NCI-H1417 treated with DMSO at 0.1 percent for 48 hours (cell line): ENCODE data around the gene ANKHD1.

Source experiments
- DNase-seq: peaks from one replicate; lab custom pipeline; 2025; lab: John Stamatoyannopoulos, UW

Gene ANKHD1, protein sequence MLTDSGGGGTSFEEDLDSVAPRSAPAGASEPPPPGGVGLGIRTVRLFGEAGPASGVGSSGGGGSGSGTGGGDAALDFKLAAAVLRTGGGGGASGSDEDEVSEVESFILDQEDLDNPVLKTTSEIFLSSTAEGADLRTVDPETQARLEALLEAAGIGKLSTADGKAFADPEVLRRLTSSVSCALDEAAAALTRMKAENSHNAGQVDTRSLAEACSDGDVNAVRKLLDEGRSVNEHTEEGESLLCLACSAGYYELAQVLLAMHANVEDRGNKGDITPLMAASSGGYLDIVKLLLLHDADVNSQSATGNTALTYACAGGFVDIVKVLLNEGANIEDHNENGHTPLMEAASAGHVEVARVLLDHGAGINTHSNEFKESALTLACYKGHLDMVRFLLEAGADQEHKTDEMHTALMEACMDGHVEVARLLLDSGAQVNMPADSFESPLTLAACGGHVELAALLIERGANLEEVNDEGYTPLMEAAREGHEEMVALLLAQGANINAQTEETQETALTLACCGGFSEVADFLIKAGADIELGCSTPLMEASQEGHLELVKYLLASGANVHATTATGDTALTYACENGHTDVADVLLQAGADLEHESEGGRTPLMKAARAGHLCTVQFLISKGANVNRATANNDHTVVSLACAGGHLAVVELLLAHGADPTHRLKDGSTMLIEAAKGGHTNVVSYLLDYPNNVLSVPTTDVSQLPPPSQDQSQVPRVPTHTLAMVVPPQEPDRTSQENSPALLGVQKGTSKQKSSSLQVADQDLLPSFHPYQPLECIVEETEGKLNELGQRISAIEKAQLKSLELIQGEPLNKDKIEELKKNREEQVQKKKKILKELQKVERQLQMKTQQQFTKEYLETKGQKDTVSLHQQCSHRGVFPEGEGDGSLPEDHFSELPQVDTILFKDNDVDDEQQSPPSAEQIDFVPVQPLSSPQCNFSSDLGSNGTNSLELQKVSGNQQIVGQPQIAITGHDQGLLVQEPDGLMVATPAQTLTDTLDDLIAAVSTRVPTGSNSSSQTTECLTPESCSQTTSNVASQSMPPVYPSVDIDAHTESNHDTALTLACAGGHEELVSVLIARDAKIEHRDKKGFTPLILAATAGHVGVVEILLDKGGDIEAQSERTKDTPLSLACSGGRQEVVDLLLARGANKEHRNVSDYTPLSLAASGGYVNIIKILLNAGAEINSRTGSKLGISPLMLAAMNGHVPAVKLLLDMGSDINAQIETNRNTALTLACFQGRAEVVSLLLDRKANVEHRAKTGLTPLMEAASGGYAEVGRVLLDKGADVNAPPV (N-terminal part only)

DNA sequence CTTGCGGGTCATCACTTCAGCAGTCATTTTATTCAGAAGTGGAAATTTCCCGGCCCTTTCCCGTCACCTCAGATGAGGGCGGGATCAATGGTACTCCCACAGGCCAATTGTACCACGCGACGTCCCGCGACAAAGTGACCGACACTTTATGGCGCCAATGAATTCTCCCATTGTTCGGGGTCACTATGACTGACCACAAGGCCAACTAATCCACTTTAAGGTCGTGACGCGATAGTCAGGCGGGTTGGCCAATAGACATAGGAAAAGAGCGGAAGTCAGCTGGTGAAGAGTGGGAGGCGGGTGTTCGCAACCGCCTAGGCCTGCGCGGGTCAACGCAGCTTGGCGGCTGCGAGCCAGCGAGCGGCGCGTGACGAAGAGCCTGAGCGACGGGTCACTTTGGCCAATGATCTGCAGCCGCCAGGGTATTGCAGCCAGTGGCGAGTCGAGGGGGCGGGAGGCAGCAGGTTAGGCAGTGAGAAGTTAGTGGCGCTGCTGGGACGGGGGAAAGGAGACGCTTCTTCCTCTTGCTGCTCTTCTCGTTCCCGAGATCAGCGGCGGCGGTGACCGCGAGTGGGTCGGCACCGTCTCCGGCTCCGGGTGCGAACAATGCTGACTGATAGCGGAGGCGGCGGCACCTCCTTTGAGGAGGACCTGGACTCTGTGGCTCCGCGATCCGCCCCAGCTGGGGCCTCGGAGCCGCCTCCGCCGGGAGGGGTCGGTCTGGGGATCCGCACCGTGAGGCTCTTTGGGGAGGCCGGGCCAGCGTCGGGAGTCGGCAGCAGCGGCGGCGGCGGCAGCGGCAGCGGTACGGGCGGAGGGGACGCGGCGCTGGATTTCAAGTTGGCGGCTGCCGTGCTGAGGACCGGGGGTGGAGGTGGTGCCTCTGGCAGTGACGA lies at the start of gene ANKHD1:
Gene ANKHD1, plus strand, starts transcription at position 472 of the 896 bp plus-strand sequence. Its CDS starts 135 bp downstream, at position 607.
- peak; percentile 81 for DNase-seq

DNA sequence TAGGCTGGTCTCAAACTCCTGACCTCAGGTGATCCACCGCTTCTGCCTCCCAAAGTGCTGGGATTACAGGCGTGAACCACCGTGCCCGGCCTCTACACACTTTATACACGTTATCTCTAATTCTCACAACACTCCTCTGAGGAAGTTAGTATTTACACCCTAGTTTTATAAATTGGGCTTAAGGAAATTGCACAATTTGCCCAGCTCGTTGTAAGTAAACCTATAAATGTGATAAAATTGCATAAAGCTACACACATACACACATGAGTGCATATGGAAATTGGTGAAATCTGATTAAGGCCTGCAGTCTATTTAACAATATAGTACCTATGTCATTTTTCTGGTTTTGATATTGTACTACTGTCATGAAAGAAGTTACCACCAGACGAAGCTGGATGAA lies 46.1 kb upstream of the ANKHD1 start:
- DNase-seq, result no peak

DNA sequence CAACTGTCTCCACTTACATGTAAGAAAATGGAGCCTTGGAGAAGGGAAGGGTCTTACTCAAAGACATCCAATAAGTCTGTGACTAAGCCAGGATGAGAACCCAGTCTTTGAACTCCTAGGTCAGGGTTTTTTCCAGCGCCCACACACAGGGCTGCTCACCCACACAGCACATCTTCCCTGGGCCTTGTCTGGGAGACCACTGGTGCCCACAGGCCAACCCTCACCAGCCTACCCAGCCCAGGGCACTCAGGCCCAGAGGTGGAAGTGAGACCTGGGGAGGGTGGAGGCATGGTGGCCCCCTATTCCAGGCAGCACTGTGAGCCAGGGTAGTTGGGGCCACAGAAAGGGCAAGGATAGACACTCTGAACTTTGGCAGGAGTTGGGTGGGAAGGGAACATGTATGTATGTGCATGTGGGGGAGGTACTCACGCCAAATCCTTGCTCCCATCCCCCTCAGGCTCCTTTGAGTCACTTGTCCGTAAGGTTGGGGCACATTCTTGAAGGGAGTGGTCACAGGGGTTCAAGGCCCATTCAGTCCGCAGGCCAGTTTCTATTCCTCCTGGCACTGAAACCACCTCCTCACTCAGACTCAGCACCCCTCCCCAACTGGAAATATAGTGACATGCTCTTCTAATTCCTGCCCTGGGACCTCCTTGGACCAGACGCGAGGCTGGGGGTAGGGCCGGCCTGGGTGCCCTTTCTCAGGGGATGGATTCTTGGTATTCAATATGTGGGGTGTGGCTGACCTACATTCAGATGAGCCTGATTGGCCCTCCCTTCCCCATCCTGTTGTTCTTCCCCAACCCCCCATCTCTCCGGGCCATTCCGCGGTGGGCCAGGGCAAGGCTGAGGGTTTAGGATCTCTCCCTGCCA lies 44.5 kb upstream of the ANKHD1 start:
- DNase-seq, result no peak

DNA sequence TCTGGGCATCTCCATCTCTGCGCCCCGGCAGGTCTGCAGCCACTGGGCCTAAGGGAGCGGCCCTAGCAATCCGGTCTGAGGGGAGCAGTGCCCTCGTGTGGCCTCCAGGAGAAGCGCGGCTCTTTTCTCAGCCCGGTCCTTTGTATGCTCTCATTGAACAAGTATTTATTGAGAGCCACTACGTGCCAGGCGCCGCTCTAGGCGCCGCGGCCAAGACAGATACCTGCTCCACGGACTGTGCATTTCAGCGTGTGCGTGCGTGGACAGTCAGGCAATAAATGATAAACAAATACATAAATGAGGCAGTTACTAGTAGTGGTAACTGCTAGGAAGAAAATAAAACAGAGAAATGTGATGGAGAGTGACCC lies 43.9 kb upstream of the ANKHD1 start:
- DNase-seq, result peak; percentile 19

DNA sequence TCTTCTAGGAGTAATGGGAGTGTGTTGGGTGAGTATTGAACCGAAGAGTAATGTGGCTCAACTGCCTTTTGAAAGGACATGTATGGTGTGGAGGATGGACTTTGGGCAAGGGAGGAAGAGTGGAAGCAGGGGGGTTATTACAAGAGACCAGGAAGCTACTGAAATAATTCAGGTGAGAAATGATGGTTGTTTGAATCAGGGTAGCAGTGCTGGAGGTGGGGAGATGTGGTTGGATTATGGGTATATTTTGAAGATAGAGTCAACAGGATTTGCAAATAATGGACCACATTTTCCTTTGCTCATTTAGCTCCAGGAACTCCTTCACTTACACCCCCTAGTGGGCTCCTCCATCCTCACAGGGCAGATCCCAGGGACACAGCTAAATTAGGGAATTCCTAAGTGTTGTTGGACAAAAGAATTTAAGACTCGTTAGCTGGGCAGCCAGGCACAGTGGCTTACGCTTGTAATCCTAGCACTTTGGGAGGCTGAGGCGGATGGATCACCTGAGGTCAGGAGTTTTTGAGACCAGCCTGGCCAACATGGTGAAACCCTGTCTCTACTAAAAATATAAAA lies 42.8 kb upstream of the ANKHD1 start:
- DNase-seq, result no peak

DNA sequence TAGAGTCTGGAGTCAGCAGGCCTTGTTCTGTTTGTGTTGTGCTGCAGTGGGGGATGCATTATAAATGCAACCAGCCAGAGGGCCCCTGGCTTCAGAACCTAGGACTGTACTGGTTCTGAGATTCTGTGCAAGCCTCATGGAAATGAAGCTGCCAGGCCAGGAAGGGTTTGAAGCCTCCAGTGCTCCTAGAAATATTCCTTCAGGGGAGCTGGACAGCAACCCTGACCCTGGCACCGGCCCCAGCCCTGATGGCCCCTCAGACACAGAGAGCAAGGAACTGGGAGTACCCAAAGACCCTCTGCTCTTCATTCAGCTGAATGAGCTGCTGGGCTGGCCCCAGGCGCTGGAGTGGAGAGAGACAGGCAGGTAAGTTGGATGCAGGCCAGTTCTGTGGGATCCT lies 41.5 kb upstream of the ANKHD1 start, which contains the start of gene SLC4A9:
Gene SLC4A9, plus strand, starts transcription at position 94 of the 400 bp plus-strand sequence. Its CDS starts 43 bp downstream, at position 137.
- DNase-seq, result no peak

DNA sequence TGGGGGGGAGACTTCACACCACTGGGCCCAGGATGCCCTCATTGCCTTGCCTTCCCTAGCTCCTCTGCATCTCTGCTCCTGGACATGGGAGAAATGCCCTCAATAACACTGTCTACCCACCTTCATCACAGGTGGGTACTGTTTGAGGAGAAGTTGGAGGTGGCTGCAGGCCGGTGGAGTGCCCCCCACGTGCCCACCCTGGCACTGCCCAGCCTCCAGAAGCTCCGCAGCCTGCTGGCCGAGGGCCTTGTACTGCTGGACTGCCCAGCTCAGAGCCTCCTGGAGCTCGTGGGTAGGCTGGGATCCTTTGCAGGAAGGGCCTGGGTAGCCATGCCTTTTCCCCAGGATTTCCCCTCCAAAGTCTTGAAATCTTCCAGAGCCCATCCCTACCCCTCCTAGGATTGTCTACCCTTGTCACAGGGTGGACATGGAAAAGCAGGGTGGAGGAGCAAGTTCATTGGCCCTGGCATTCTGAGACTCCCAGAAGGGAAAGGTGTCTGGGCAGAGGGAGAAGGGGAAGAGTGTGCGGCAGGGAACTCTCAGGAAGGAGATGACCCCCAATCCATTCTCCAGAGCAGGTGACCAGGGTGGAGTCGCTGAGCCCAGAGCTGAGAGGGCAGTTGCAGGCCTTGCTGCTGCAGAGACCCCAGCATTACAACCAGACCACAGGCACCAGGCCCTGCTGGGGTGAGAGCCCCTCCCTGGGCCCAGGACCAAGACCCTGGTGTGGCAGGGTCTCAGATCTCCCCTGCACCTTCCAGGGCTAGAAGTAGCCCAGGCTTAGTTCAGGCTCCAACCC lies 40.8 kb upstream of the ANKHD1 start:
- no peak for DNase-seq

DNA sequence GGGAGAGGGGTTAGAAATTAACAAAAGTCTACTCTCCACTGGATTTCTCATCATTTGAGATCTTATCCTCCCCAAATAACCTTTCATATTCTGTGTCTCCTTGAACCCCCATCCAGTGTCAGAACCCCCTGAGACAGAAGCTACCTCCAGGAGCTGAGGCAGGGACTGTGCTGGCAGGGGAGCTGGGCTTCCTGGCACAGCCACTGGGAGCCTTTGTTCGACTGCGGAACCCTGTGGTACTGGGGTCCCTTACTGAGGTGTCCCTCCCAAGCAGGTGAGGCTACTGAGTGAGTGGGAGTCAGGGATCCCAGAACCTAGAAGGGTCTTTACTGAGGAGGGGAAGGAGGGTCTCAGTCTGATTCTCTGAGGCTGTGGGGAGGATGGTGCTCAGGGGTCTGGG lies 39.7 kb upstream of the ANKHD1 start:
- no peak for DNase-seq

DNA sequence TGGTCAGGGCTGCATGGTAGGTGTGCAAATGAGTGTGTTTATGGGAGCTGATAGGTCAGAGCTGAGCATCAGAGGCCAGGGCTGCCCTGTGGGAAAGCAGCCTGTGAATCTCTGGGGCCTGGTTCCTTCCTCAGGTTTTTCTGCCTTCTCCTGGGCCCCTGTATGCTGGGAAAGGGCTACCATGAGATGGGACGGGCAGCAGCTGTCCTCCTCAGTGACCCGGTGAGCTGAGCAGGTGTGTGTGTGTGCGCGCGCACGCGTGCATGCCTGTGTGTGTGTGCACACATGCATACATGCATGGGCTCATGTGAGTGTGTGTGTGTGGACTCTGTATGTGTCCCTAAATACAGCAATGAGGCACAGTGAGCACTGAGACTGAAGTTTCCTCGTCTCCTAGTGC lies 39.3 kb upstream of the ANKHD1 start:
- DNase-seq, result no peak

DNA sequence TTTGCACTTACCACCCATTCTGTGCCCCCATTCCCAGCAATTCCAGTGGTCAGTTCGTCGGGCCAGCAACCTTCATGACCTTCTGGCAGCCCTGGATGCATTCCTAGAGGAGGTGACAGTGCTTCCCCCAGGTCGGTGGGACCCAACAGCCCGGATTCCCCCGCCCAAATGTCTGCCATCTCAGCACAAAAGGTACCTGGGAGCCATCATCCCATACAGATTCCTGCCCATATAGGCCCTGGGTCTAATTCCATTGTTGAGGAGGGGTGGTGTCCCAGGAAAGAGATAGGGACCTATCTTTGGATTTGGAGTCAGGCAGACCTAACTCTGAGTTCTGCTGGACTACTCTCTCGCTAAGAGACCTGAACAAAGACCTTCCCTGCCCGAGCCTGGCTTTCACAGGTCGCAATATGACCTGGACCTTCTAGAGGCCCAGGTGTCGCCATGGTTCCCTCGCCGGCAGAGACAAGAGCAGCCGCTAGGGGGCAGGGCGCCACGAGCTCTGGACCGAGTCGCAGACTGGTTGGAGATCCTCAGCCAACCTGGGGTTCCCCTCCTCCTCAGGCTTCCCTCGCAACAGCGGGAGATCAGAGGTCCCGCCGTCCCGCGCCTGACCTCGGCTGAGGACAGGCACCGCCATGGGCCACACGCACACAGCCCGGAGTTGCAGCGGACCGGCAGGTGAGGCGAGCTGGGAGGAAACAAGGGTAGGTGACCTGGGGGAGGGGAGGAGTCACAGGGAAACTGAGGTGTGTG lies 38.6 kb upstream of the ANKHD1 start:
- DNase-seq, result no peak

DNA sequence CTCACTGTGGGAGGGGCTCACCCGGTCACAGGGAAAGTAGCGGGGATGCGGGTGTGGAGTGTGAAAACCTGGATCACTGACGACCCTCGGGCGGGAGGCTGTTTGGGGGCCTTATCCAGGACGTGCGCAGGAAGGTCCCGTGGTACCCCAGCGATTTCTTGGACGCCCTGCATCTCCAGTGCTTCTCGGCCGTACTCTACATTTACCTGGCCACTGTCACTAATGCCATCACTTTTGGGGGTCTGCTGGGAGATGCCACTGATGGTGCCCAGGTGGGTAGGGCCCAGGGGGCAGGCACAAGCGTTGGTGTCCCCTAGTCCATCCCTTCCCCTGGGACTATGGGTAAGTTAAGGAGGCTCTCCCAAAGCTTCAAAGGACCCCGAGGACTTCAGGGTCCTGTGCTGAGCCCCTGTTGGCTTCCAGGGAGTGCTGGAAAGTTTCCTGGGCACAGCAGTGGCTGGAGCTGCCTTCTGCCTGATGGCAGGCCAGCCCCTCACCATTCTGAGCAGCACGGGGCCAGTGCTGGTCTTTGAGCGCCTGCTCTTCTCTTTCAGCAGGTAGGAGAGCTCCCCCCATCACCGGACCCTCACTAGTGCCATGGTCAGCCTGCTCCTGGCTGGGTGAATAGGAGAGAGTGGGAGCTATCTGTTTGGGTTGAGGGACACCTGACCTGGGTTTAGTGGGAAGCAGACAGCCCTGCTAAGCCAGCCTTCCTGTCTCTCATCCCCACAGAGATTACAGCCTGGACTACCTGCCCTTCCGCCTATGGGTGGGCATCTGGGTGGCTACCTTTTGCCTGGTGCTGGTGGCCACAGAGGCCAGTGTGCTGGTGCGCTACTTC lies 37.8 kb upstream of the ANKHD1 start:
- no peak for DNase-seq

DNA sequence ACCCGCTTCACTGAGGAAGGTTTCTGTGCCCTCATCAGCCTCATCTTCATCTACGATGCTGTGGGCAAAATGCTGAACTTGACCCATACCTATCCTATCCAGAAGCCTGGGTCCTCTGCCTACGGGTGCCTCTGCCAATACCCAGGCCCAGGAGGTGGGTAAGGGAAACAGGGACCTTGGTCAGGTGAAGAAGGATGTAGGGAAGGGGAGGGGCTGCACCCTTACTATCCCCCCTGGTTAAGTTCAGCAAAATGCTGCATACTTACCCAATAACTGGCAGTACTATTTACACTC lies 37.2 kb upstream of the ANKHD1 start:
- no peak for DNase-seq

DNA sequence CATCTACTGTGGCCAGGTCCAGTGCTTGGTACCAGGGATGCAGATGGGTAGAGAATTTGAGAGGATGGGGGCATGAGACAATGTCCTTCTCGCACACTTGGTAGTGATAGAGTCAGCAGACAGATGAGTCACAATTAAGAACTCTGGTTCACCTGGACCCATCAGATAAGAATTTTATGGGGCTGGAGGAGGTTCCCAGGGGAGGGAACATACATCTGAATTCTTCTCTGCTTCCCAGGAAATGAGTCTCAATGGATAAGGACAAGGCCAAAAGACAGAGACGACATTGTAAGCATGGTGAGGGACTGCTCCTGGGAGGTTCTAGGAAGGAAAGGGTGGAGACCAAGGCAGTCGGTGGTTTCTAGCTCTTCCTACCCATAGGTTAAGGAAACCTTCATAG lies 36.4 kb upstream of the ANKHD1 start:
- no peak for DNase-seq

DNA sequence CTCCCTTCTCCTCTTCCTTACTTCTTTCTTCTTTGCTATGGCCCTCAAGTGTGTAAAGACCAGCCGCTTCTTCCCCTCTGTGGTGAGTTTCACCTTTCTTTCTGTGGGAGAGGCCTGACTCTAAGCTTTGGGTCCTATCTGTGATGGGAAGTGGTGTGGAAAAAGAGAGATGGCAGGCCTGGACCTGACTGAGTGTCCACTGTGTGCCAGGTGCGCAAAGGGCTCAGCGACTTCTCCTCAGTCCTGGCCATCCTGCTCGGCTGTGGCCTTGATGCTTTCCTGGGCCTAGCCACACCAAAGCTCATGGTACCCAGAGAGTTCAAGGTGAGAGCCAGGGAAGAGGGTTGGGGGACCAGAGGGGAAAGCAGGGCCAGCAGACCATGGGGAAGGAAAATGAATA lies 35.7 kb upstream of the ANKHD1 start:
- no peak for DNase-seq

DNA sequence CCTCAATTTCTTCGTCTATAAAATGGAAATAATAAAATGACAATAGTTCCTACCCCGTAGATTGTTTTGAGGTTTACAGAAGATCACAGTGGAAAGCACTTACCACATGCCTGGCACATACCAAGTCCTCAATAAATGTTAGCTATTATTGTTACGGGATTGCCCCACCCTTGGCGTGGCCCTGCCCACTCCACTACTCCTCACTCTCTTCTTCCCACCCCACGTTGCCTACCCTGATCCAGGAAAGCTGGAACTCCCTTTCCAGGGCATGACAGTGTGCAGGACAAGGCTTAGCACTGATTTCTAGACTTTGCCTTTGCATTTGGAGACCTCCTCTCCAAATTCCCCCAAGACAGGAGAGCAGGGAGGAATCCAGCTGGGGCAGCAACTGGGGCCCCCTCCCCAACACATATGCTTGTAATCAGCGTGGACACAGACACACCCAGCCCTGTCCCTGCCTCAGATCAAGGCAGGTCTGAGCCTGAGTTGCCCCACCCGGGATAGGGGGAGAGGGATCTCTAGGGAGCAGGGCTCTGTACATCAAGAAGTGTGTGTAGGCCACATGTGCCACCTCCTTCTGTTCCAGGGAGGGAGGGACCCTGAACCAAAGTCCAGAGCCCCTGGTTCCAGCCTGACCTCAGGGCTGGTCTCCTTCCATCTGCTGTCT lies 34.9 kb upstream of the ANKHD1 start:
- no peak for DNase-seq

DNA sequence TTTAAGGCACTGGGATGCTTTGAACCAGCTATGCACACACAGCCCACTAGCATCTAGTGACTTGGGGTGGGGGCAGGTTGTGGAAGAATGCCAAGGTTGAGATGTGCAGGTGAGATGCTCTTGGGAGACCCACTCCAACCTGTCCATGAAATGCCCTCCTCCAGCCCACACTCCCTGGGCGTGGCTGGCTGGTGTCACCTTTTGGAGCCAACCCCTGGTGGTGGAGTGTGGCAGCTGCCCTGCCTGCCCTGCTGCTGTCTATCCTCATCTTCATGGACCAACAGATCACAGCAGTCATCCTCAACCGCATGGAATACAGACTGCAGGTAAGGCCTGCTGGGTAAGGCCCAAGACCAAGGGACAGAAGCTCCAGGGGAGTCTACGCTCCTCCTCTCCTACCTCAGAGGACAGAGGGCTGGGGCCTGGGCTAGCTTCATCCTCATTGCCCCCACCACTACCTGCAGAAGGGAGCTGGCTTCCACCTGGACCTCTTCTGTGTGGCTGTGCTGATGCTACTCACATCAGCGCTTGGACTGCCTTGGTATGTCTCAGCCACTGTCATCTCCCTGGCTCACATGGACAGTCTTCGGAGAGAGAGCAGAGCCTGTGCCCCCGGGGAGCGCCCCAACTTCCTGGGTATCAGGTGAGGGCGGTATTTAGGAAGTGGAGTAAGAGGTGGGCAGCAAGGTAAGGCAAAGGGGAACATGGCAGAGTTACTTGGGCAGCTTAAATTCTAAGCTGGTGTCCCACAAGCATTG lies 34.2 kb upstream of the ANKHD1 start:
- DNase-seq, result no peak
